Choroid plexus epithelial cell (primary cell): ENCODE data around the gene IER2.
"Not testable (repeated sequence)": the region's sequence is repeated elsewhere in the genome, so short reads cannot be mapped to it uniquely, and the experiment has no call there.

Experiments used
- DNase-seq: peaks from one replicate; pipeline ENCODE4 v3.0.0-alpha.2; 2010; ENCODE audit warnings: low read depth
- H3K4me3 ChIP-seq: 2 replicates; pipeline ENCODE4 v1.5.1; 2011; ENCODE audit warnings: low read depth, mild to moderate bottlenecking, control low read depth, low read length, moderate library complexity
- CTCF ChIP-seq: conservative IDR thresholded peaks from 2 replicates; pipeline ENCODE4 v1.5.1; 2011; ENCODE audit warnings: low read depth, mild to moderate bottlenecking, control low read depth, inconsistent platforms, low read length, moderate library complexity

Gene IER2

GRCh38 chr19:13169769-13170168, 19.6 kb downstream of the IER2 start:
- no peak overlapping the region for H3K4me3 ChIP-seq
- TF ChIP-seq CTCF: no peak
- no peak for DNase-seq

DNA sequence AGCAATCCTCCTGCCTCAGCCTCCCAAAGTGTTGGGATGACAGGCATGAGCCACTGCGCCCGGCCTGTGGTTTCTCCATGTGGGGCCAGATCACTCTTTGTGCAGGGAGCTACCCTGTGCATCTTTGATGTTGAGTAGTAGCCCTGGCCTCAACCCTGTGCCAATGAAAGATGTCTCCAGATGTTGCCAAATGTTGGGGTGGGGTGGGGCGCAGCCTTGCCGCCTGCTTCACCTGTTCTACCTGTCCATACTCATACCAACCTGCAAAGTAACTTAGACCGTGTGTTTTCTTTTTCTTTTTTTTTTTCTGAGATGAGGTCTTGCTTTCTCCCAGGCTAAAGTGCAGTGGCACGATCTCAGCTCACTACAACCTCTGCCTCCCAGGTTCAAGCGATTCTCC, 20.9 kb downstream of the IER2 start:
- no peak for TF ChIP-seq CTCF
- no peak for DNase-seq
- H3K4me3 ChIP-seq: no peak overlapping the region

- peak; percentile 77 for DNase-seq
- TF ChIP-seq CTCF: no peak
- no peak overlapping the region for H3K4me3 ChIP-seq
These were observed 22.3 kb downstream of the IER2 start for GRCh38 chr19:13172346-13173138.

DNA sequence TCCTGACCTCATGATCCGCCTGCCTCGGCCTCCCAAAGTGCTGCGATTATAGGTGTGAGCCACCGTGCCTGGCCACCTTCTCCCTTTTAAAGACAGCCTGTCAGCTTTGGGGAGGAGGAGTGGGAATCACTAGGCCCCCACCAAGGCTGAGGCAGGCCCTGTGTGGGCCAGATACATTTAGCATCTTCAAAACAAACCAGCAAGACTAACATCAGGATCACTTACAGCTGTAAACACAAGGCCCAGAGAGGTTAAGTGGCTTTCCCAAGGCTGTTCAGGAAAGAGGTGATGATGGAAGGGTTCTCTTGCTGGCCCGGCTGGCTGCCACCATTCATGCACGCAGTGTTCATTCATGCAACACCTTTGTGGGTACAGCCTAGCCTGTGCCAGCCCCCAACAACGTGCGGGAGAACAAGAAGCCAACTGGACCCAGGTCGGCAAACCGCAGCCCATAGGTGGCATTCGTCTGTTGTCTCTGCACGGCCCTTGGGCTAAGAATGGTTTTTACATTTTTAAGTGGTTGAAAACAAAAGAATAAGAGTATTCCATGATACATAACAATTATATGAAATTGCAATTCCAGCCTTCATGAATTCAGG, 23.0 kb downstream of the IER2 start:
- DNase-seq: no peak
- H3K4me3 ChIP-seq: no peak overlapping the region
- TF ChIP-seq CTCF: no peak

DNA sequence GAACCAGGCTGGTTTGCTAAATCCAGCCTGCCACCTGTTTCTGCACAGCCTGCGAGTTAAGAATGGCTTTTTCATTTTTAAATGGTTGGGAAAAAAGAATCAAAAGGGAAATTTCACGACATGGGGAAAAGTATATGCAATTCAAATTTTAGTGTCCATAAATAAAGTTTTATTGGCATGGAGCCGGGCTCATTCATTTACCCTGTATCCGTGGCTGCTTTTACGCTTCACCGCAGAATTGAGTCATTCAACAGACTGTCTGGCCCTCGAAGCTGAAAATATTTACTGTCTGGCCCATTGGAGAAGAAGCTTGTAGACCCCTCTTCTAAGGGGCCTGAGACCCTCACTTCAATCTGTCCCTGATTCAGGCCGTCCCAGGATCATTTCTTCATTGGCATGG, 26.1 kb downstream of the IER2 start:
- no peak for TF ChIP-seq CTCF
- no peak overlapping the region for H3K4me3 ChIP-seq
- no peak for DNase-seq

DNA sequence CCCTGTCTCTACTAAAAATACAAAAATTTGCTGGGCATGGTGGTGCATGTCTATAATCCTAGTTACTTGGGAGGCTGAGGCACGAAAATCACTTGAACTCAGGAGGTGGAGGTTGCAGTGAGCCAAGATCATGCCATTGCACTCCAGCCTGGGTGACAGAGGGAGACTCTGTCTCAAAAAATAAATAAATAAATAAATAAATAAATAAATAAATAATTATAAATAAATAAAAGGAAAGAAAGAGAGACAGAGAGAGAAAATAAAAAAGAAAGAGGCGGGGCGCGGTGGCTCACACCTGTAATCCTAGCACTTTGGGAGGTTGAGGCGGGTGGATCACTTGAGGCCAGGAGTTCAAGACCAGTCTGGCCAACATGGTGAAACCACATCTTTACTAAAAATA, 27.4 kb downstream of the IER2 start:
- DNase-seq, H3K4me3 ChIP-seq: not testable (repeated sequence)

DNA sequence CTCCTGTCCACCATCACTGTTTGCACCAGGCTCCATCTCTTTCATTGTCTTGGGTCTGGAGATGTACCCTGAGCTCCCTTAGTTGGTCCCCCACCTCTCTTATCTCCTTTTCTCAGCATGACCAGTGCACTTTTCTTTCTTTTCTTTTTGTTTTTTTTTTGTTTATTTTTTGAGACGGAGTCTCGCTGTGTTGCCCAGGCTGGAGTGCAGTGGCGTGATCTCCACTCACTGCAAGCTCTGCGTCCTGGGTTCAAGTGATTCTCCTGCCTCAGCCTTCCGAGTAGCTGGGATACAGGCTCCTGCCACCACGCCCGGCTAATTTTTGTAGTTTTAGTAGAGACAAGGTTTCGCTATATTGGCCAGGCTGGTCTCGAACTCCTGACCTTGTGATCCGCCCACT, 28.1 kb downstream of the IER2 start:
- not testable (repeated sequence) for H3K4me3 ChIP-seq, DNase-seq

GRCh38 chr19:13181747-13182388, 31.7 kb downstream of the IER2 start:
- no peak for TF ChIP-seq CTCF
- peak; percentile 46 for DNase-seq
- no peak overlapping the region for H3K4me3 ChIP-seq

DNA sequence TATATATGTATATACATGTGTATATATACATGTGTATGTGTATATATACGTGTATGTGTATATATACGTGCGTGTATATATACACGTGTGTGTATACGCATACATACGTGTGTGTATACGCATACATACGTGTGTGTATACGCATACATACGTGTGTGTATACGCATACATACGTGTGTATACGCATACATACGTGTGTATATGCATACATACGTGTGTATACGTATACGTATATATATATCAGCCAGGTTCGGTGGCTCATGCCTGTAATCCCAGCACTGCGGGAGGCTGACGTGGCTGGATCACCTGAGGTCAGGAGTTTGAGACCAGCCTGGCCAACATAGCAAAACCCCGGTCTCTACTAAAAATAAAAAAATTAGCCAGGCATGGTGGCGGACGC, 34.7 kb downstream of the IER2 start:
- DNase-seq, H3K4me3 ChIP-seq: not testable (repeated sequence)

DNA sequence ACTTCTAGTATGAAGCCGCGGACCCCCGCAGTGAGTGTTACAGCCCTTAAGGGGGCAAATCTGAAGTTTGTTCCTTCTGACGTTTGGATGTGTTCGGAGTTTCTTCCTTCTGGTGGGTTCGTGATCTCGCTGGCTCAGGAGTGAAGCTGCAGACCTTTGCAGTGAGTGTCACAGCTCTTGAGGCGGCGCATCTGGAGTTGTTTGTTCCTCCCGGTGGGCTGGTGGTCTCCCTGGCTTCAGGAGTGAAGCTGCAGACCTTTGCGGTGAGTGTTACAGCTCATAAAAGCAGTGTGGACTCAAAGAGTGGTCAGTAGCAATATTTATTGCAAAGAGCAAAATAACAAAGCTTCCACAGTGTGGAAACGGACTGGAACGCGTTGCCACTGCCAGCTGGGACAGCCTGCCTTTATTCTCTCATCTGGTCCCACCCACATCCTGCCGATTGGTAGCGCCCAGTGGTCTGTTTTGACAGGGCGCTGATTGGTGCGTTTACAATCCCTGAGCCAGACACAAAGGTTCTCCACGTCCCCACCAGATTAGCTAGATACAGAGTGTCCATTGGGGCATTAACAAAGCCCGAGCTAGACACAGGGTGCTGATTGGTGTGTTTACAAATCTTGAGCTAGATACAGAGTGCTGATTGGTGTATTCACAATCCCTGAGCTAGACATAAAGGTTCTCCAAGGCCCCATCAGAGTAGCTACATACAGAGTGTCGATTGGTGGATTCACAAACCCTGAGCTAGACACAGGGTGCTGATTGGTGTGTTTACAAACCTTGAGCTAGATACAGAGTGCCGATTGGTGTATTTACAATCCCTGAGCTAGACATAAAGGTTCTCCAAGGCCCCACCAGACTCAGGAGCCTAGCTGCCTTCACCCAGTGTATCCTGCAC, 35.8 kb downstream of the IER2 start:
- H3K4me3 ChIP-seq, DNase-seq: not testable (repeated sequence)
